ENCODE data around the gene HRAS.

The HRAS gene

DNA sequence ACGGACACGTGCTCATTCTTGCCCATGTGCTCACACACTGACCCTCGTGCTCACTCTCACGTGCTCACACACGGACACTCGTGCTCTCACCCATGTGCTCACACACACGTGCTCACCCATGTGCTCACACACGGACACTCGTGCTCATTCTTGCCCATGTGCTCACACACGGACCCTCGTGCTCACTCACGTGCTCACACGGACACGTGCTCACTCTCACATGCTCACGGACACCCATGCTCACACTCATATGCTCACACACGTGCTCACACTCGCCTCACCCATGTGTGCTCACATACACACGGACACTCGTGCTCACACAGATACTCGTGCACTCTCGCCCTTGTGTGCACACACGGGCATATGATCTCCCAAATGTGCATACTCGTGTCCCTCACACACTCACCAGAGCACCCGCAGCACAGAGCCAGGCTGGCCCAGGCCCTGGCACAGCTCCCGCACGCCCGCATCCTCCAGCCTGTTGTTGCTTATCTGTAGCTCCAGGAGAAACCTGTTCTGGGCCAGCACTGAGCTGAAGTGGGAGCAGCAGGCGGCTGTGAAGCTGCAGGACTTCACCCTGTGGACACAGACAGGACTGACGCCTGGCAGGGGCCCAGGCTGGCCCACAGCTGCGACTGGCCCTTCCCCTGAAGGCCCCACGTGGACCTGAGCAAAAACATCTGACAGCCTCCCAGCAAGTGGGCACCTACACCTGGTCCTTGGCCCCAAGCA, 37.6 kb downstream of the HRAS start:
- FAIRE-seq (peak; percentile 70), DNase-seq (ENCODE audit: insufficient read length, low spot score) (no peak)

DNA sequence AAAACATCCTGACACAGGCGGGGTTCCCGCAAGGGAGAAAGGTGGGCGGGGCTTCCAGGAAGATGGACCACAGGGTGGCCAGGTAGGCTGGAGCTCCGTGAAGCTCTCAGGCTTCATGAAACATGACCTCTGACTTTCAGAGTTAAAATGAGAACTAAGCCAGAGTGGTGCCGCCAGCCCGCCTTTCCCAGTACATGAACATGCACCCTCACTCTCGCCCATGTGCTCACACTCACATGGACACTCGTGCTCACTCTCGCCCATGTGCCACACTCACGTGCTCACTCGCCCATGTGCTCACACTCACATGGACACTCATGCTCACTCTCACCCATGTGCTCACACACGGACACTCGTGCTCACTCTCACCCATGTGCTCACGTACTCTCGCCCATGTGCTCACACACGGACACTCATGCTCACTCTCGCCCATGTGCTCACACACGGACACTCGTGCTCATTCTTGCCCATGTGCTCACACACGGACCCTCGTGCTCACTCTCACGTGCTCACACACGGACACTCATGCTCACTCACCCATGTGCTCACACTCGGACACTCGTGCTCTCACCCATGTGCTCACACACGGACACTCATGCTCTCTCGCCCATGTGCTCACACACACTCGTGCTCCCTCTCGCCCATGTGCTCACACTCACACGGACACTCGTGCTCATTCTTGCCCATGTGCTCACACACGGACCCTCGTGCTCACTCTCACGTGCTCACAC, 38.4 kb downstream of the HRAS start:
- FAIRE-seq (peak; percentile 89), DNase-seq (ENCODE audit: insufficient read length, low spot score) (no peak)

DNA sequence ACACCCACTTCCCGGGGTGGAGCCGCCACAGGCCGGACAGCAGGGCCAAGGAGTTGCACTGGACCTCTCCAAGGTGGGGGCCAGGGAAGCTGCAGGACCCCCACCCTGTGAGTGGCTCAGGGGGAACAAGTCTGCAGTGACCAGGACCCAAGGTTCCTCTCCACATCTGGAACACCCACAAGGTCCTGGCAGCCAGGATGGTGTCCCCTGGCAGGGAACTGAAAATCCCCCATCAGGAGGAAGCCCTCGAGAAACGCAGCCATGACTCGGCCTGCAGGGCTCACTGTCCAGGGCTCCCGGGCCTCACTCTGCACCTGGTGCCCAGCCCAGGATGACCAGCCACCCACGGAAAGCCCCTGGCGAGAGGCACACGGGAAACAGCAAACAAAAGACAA, 39.8 kb downstream of the HRAS start:
- FAIRE-seq, result no peak
- no peak for DNase-seq (ENCODE audit: insufficient read length, low spot score)

DNA sequence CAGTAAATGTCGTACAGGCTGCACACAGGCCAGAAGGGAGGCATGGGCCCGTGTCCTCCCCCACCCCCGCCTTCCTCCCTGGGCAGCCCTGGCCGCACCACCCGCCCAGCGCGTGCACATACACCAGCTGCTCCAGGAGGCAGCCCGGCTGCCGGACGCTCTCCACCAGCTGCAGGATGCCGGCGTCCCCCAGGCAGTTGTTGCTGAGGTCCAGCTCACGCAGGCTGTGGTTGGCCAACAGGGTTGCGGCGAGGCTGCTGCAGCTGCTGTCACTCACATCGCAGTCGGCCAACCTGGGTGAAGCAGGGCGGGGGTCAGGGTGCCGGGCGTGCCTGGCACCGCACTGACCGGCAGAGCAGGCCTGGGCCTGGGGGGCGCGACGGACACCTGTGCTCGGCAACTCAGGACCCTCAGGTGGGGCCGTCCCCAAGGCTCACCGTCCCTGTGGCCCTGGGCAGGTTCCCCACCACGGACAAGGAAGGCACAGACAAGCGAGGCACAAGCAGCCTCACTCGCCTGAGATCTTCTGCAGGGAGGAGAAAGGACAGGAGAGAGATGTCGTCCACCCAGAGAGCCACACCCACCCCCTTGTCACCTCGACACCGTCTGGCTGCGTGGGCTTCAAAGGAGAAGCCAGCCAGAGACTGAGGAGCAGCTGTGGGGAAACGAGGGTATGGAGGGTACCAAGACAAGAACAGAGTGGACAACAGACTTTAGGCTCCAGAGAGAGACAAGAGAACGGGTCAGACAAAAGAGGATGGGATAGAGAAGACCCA, 40.4 kb downstream of the HRAS start:
- DNase-seq (ENCODE audit: insufficient read length, low spot score) (no peak), FAIRE-seq (no peak)

DNA sequence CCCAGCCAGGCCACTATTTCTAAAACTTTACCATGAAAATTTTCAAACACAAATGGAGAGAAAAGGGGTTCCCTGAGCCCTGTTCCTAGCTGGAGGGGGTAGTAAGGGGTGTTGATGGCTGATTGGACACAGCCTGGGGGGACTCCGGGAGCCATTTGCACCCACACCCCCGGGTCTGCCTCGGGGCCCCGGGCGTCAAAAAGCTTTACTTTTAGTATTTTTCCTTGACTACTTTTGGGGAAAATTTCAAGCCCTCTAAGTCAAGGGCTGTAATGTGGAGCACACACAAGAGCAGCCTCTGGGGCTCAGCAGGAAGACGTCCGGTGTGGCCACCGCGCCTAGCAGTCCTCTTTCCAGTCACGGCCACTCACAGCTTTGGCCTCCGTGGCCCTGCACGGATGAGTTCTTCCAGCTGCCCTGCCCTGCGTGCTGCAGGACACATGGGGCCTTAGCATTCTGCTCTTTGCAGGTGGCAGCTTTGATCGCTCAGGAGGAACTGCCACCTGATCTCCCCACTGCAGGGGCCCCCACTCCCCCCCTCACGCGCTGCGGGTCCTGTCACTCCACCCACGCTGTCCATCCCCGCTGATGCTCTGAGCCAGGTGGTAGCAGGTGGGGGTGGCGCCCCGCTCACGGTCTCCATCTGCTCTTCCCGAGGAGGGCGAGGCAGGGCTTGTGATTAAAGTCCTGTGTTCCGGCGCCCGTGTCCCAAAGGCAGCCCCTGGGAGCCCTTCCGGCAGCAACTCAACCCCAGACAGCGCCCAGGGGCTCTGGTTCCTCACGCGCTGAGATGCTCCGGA, 42.7 kb downstream of the HRAS start:
- DNase-seq (ENCODE audit: insufficient read length, low spot score) (no peak), FAIRE-seq (no peak)

DNA sequence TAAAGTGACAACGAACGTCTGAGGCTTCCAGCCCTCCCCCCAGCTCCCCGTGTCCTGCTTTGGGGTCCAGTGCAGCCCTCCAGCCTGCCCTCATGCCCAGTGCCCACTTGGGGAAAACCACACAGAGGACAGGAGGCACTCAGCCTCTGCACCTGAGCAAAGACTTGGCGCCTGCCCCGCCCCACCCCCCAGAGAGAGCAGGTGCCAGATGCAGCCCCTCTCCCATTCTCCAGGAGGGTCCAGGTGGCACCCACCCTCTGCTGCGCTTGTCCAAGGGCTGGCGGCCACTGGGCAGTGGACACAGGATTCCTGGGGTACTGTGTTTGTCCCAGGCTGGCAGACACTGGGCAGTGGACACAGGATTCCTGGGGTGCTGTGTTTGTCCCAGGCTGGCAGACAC, 44.0 kb downstream of the HRAS start:
- FAIRE-seq, result no peak
- DNase-seq (ENCODE audit: insufficient read length, low spot score), result no peak

DNA sequence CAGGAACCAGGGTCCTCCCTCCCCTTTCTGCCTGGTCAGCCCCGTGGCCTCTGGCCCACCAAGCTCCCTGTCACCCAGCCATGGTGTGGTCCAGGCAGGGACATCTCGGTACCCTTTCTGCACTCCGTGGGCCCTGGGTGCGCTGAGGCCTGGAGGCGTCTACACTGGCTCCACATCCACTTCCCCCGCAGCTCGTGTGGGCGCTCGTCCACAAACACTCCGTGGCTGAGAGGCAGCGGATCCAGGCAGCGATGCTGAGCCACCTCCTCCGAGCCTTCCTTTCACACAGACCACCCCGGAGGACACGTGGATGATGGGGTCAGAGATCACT, 44.5 kb downstream of the HRAS start:
- FAIRE-seq, result no peak
- no peak for DNase-seq (ENCODE audit: insufficient read length, low spot score)

DNA sequence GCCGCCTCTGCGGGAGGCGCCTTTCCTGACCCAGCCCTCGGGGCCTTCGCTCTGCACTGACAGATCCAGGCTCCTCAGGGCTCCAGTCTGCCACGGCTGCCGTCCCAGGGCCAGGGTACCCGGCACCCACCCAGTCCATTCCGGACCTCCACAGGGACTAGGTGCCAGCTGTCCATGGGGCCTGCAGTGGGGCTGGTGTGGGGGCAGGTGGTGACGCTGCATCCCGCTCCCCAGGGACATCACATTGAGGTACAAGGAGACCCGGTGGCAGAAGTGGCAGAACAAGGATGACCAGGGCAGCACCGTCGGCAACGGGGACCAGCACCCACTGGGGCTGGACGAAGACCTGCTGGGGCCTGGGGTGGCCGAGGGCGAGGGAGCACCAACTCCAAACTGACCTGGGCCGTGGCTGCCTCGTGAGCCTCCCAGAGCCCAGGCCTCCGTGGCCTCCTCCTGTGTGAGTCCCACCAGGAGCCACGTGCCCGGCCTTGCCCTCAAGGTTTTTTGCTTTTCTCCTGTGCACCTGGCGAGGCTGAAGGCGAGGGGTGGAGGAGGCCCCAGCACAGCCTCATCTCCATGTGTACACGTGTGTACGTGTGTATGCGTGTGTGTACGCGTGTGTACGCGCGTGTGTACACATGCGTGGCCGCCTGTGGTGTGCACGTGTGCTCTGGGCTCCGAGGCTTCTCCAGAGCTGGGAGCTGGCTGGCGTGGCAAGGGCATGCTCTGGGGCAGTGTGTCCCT, 45.0 kb downstream of the HRAS start:
- DNase-seq (ENCODE audit: insufficient read length, low spot score) (no peak), FAIRE-seq (no peak)

DNA sequence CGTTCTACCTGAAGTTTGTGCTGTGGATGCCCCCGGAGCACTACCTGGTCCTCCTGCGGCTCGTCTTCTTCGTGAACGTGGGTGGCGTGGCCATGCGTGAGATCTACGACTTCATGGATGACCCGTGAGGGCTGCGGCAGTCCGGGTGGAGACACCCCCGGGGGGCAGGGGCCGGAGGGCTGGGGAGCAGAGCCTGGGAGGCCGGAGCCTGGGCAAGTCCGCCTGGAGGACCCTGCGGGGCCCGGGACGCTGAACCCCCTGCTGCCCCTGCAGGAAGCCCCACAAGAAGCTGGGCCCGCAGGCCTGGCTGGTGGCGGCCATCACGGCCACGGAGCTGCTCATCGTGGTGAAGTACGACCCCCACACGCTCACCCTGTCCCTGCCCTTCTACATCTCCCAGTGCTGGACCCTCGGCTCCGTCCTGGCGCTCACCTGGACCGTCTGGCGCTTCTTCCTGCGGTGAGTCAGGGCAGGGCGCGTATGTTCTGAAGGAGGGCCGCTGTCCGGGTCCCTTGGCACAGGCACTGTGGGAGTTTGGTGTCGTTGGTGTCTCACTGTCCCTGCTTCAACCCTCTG, 45.7 kb downstream of the HRAS start:
- FAIRE-seq (no peak), DNase-seq (ENCODE audit: insufficient read length, low spot score) (no peak)

DNA sequence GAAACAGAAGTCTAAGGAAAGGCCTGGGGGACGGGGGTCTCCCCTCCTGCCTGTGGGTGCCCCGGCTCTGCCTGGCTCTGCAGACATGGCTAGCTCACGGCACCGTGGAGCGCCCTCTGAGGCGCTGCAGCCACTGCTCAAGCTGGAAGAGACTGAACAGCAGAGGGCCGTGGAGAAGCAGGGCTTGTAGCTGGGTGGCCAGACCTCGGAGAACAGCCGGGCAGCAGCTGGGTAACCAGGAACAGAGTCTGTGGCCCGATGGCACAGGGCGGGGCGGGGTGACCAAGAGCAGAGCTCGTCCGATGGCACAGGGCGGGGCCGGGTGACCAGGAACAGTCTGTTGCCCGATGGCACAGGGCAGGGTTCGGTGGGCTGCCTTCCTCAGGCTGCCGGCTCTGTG, 46.4 kb downstream of the HRAS start:
- no peak for FAIRE-seq
- DNase-seq (ENCODE audit: insufficient read length, low spot score), result no peak

DNA sequence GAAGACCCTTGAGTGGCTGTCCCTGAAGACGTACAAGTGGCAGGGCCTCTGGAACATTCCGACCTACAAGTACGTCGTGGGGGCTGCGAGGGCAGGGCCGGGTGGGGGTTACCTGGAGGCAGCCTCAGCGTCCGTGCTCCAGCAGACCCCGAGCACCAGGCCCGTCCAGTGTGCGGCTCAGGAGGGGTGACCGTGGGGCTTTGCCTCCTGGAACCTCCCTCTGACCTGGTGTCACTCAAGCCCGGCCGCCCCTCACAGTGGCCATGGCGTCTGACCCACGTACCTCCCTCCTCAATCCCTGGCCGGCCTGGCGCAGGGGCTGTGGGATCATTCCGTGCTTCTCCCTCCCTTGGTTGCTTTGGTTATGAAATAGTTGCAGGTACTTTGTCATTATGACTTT, 46.8 kb downstream of the HRAS start:
- FAIRE-seq, result no peak
- DNase-seq (ENCODE audit: insufficient read length, low spot score), result no peak

DNA sequence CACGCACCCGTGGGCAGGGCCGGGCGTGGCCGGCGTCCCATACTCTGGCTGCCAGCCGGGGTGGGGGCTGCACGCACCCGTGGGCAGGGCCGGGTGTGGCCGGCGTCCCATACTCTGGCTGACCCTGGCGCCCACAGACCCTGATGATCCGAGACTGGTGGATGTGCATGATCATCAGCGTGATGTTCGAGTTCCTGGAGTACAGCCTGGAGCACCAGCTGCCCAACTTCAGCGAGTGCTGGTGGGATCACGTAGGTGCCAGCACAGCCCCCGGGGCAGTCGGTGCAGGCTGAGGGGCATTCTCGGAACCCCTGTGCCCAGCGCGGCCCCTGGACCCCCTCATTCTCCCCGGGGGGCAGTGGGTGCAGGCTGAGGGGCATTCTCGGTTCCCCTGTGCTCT, 47.3 kb downstream of the HRAS start:
- DNase-seq (ENCODE audit: insufficient read length, low spot score) (no peak), FAIRE-seq (no peak)

DNA sequence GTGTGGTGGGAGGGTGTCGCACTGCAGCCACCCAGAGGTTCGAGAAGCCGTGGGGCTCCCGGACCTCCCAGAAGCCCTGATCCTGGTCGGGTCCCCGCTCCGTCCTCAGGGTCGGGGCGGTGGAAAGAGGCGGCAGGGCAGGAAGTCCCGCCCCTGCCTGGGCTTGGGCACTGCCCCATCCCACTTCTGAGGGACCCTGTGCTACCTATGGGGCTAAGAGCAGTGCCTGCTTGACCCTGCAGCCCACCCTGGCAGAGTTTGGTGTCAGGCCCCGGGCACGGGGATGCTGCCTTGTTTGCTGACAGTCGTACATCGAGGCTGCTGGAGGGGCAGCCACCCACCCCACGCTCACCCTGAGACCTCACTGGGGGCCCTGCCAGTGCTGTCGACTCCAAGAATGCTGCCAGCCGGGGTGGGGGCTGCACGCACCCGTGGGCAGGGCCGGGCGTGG, 47.8 kb downstream of the HRAS start:
- DNase-seq (ENCODE audit: insufficient read length, low spot score) (no peak), FAIRE-seq (no peak)

DNA sequence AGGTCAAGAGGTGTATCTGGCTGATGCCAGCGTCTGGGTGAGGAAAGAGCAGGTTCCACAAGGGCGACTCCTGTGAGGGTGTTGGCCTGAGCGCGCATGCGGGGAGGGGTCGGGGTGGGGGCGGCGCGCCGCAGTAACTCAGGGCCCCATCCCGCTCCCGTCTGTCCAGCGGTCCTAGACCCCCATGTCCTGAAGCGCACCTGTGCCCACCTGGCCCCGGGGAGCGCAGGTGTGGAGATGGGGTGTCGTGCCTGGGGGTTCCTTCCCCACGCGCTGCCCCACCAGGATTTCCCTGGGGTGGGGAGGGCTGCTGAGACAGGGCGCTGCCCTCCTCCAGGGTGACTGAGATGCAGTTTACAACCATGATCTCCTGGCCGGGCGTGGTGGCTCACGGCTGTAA, 49.2 kb downstream of the HRAS start:
- FAIRE-seq, result no peak
- no peak for DNase-seq (ENCODE audit: insufficient read length, low spot score)

DNA sequence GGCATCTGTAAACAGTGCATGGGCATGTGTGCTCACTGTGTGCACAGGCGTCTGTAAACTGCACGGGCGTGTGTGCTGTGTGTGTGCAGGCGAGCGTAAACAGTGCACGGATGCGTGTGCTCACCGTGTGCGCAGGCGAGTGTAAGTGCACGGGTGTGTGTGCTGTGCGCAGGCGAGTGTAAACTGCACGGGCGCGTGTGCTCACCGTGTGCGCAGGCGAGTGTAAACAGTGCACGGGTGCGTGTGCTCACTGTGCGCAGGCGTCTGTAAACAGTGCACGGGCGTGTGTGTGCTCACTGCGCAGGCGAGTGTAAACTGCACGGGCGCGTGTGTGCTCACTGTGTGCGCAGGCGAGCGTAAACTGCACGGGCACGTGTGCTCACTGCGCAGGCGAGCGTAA, 50.8 kb downstream of the HRAS start:
- FAIRE-seq (peak; percentile 94), DNase-seq (ENCODE audit: insufficient read length, low spot score) (no peak)

Data from HTR-8/SVneo (cell line).